Heart left ventricle (tissue), 16 donors: ENCODE data around the gene SLC25A26. TPM values are rescaled to one million over a fixed set of nuclear protein-coding genes. Genes with fewer than 3 reads are reported as not detected.

Experiments used
- ATAC-seq, 4 donors: fragments of 200-7000 bp; cut with Tn5 transposase; one replicate each; pipeline ENCODE4 v1.9.1; 2020 to 2022; ENCODE audit warnings: moderate library complexity in 4 of 4, mild to moderate bottlenecking in 3 of 4, moderate number of reproducible peaks in 1 of 4
- DNase-seq, 5 donors: peaks; one replicate each; pipeline ENCODE4 v3.0.0-alpha.2; 2020
- H3K27ac ChIP-seq, 12 donors: fragments of 200-600 bp; sonication (generic) in 4 of 12; one replicate each; pipeline versions ENCODE4 v1.5.0 to v1.8.0; 2016 to 2022; ENCODE audit warnings: mild to moderate bottlenecking in 2 of 12
- H3K27me3 ChIP-seq, 9 donors: fragments of 200-600 bp; sonication (generic) in 2 of 9; one replicate each; pipeline versions ENCODE4 v1.5.1 to v1.8.0; 2016 to 2022; ENCODE audit warnings: mild to moderate bottlenecking in 3 of 9
- H3K36me3 ChIP-seq, 9 donors: fragments of 200-600 bp; sonication (generic) in 2 of 9; one replicate each; pipeline versions ENCODE4 v1.5.0 to v1.8.0; 2018 to 2022; ENCODE audit warnings: mild to moderate bottlenecking in 2 of 9
- H3K4me1 ChIP-seq, 12 donors: fragments of 200-600 bp; sonication (generic) in 4 of 12; one replicate each; pipeline versions ENCODE4 v1.5.0 to v1.8.0; 2016 to 2022; ENCODE audit warnings: mild to moderate bottlenecking in 3 of 12
- H3K4me3 ChIP-seq, 12 donors: fragments of 200-600 bp; sonication (generic) in 4 of 12; one replicate each; pipeline versions ENCODE4 v1.5.0 to v1.8.0; 2017 to 2022; ENCODE audit warnings: mild to moderate bottlenecking in 9 of 12, moderate library complexity in 4 of 12
- H3K9me3 ChIP-seq, 12 donors: fragments of 200-600 bp; sonication (generic) in 4 of 12; one replicate each; pipeline versions ENCODE4 v1.5.0 to v1.8.0; 2016 to 2022; ENCODE audit warnings: mild to moderate bottlenecking in 1 of 12
- POLR2A ChIP-seq, 2 donors: fragments of 450-650 bp; IDR thresholded peaks; one replicate each; pipeline ENCODE4 v1.6.1; 2017; ENCODE audit warnings: antibody characterized with exemption in 2 of 2, mild to moderate bottlenecking in 2 of 2, moderate library complexity in 2 of 2
- WGBS, 4 donors: extraction: QIAGEN DNeasy Blood & Tissue Kit in 2 of 4; methylation state at CpG; one replicate each; pipeline versions ENCODE4 v1.1.5 to v1.1.7; 2013 to 2018; 5-methylcytosine and 5-hydroxymethylcytosine counted together
- intact Hi-C, 10 donors: fragments of 100-400 bp; cut with DNase I; formaldehyde crosslinking; loops; one replicate each; pipeline versions ENCODE4 v1.11.1 to v1.14.2; 2022
- polyA plus RNA-seq, 2 donors: library from polyadenylated mRNA; stranded (reverse); fragments of 200-250 nt; gene quantifications; one replicate each; pipeline ENCODE4 v1.2.3, GENCODE V29; 2013
- total RNA-seq, 9 donors: library from RNA; depleted of rRNA in 2 of 9; stranded (reverse); fragments of >200 nt in 2 of 9; fragmentation: NEBNext Ultra II Directional in 3 of 9; extraction: Animal tissue kit (Norgen Biotek cat#: 25700) in 3 of 9; gene quantifications; one replicate each; pipeline versions ENCODE4 v1.1.0 to v1.2.4, GENCODE V29; 2016 to 2023
- TF ChIP-seq, protein P1 (sequence below), 12 donors: fragments of 200-600 bp; sonication (generic) in 4 of 12; IDR thresholded peaks; one replicate each; pipeline versions ENCODE4 v1.5.0 to v1.8.0; 2018 to 2022; ENCODE audit warnings: antibody characterized with exemption in 12 of 12, mild to moderate bottlenecking in 5 of 12
- donor health status: ischemic (EF 13 %, LVEDD 7.1; RV severe dilation, severe dysfunction).
- donor health status: healthy with polysubstance abuse.
- donor health status: DM: no; HTN: yes; CAD: no.
- donor health status: DM: no; HTN: no; CAD: no.
- donor health status: ischemic (EF 25% LVEDD 6.9; RV normal size, moderate dysfunction).
- donor health status: ischemic (EF 25% LVEDD 5.7; RV mildly dilated, moderate dysfunction).
- donor health status: healthy.
- donor health status: DM: yes; HTN: yes; CAD: no.
- donor health status: ischemic (EF 35%, LVEDD 5.7; RV mildly dilated, moderate dysfunction).
- donor health status: nonischemic (EF 11% LVEDD 7.7; RV severe dilation, severe dysfunction).
- donor health status: DM: yes; HTN: yes; CAD: no.
- donor health status: PGD.
- donor health status: ischemic (EF 29% LVEDD 5.4; RV normal size, mild dysfunction).
- donor health status: nonischemic (EF 23%, LVEDD 6.1; RV moderate dilation, normal function).

The SLC25A26 gene
- total and polyA plus RNA-seq, 11 donors = 20.0 to 42.2 (median 25.4) TPM

DNA sequence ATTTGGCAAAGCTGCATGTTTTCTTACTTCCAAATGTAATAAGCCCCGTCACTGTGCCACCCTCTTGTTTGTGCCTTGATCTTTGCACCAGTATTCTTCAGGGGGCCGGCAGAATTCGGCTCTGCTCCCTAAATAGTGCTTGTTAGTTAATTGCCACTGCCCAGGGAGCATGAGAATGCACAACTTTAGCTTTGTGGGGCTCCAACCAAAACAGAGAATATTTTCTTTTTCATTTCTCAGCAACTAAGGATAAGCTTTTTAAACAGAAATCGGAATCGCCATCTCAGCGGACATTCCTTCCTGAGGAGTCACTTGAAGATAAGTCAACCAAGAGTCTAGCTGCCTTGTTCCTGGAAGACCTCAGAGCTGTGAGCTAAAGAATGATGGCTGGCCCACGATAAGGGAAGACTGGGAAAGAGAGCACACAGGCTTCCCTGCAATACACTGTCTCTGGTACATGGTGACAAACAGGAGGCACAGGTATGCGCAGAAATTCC lies 174.0 kb downstream of the SLC25A26 start:
- TF ChIP-seq POLR2A (IDR thresholded peaks at IDR 0.05) = no peak
- TF ChIP-seq, protein P1, sequence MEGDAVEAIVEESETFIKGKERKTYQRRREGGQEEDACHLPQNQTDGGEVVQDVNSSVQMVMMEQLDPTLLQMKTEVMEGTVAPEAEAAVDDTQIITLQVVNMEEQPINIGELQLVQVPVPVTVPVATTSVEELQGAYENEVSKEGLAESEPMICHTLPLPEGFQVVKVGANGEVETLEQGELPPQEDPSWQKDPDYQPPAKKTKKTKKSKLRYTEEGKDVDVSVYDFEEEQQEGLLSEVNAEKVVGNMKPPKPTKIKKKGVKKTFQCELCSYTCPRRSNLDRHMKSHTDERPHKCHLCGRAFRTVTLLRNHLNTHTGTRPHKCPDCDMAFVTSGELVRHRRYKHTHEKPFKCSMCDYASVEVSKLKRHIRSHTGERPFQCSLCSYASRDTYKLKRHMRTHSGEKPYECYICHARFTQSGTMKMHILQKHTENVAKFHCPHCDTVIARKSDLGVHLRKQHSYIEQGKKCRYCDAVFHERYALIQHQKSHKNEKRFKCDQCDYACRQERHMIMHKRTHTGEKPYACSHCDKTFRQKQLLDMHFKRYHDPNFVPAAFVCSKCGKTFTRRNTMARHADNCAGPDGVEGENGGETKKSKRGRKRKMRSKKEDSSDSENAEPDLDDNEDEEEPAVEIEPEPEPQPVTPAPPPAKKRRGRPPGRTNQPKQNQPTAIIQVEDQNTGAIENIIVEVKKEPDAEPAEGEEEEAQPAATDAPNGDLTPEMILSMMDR (IDR thresholded peaks at IDR 0.05) = no peak
- Histone ChIP-seq H3K9me3 (no peaks in the 10 kb centered on the region), H3K4me3 (no peak overlapping the region), H3K4me1 (peaks cover 5 to 47% (median 33%) of the 10 kb centered on the region in 12 donors), H3K36me3 (peaks cover 0 to 81% (median 45%) of the 10 kb centered on the region in 9 donors), H3K27me3 (no peaks in the 10 kb centered on the region), H3K27ac (peak overlapping the region in 7 of 12 donors; percentile 22 to 81 (median 66))
- ATAC-seq (peak in 2 of 4 donors; percentile 11 to 30), DNase-seq (no peak)
- 68 to 81% (median 75%) methylated on average over 8 of the region's 8 CpGs for WGBS, 4 donors
- intact Hi-C loops = no loop called here

DNA sequence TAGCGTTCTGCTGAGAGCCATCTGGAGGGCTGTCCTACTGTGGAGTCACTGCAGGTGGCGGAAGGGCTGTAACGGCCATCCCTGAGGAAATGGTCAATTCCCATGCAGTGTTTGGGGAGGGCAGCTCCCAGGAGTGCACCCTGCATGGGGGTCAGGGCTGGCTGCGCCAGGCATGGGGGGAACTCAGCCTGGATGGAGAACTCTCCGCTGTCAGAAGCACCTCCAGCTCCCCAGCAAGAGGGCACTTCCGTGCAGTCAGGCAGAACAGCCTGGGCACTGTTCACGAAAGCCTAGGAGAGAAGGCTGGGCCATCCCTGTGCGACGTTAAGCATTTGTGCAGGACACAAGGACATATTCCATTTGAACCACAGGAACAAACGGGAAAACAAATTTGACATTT lies 174.8 kb downstream of the SLC25A26 start:
- Histone ChIP-seq H3K27me3 (no peaks in the 10 kb centered on the region), H3K4me3 (no peak overlapping the region), H3K4me1 (peaks cover 5 to 52% (median 33%) of the 10 kb centered on the region in 12 donors), H3K9me3 (no peaks in the 10 kb centered on the region), H3K36me3 (peaks cover 0 to 78% (median 45%) of the 10 kb centered on the region in 9 donors), H3K27ac (peak overlapping the region in 4 of 12 donors; percentile 62 to 81 (median 68))
- ATAC-seq (no peak), DNase-seq (no peak)
- TF ChIP-seq, protein P1 (IDR thresholded peaks at IDR 0.05) = no peak
- TF ChIP-seq POLR2A (IDR thresholded peaks at IDR 0.05) = no peak
- 88 to 94% (median 92%) methylated on average over 10 of the region's 10 CpGs for WGBS, 4 donors
- intact Hi-C loops = no loop called here

DNA sequence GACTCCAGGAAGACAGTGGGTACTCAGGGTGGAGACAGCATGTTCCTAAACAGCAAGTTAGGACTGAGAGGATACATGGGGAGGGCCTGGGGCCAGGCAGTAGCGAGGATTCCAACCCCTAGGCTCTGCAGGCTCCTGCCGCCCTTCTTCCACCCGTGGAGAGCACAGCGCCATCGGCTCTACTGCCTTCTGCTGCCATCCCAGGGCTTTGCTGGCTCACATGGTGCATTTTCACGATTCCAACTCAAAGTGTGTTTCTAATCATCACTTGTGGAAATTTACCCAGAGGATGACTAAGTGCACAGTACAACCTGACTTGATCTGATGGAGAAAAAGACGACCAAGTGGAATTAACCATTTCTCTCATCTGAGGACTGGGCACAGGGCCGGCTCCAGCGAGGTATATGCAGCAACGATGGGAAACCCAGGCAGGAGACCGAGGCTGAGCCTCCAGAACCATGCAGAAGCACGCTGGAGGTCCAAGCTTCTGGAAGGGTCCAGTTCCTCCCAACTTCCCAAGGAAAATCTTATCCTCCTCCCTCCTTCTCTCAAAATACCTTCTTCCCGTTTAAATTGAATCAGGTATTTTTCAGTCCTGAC lies 175.5 kb downstream of the SLC25A26 start:
- no peak for TF ChIP-seq POLR2A (IDR thresholded peaks at IDR 0.05)
- TF ChIP-seq, protein P1 (IDR thresholded peaks at IDR 0.05) = no peak
- peaks cover 5 to 56% (median 38%) of the 10 kb centered on the region in 12 donors for H3K4me1 ChIP-seq
- peak overlapping the region in 2 of 12 donors; percentile 70 to 81 for H3K27ac ChIP-seq
- DNase-seq (peak in 1 of 5 donors; percentile 9), ATAC-seq (no peak)
- H3K4me3 ChIP-seq = no peak overlapping the region
- intact Hi-C loops = no loop called here
- 93 to 96% (median 95%) methylated on average over 13 of the region's 13 CpGs for WGBS, 4 donors
- H3K9me3 ChIP-seq = no peaks in the 10 kb centered on the region
- H3K36me3 ChIP-seq = peaks cover 0 to 75% (median 45%) of the 10 kb centered on the region in 9 donors
- no peaks in the 10 kb centered on the region for H3K27me3 ChIP-seq

DNA sequence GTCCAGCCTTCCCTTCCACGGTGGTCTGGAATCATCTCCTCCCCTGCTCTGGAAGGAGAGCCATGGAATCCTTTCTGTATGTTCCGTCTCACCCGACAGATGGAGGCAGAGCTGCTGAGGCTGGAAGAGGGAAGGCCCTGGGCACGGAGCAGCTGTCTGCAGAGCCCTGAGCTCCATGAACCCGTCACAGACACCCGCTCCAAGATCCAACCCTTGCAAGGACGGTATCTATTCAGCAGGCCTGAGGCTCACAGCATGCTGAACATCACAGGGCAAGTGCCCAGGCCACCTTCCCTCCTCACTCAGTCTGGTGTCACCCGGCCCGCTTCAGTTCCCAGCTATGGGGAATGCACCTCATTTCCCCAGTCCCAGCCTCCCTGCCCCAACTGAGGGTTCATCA lies 176.1 kb downstream of the SLC25A26 start:
- no peak overlapping the region for H3K4me3 ChIP-seq
- DNase-seq (peak in 1 of 5 donors; percentile 18), ATAC-seq (no peak)
- no peak for TF ChIP-seq POLR2A (IDR thresholded peaks at IDR 0.05)
- TF ChIP-seq, protein P1 (IDR thresholded peaks at IDR 0.05) = no peak
- peaks cover 5 to 57% (median 41%) of the 10 kb centered on the region in 12 donors for H3K4me1 ChIP-seq
- intact Hi-C loops = no loop called here
- H3K36me3 ChIP-seq = peaks cover 0 to 71% (median 40%) of the 10 kb centered on the region in 9 donors
- 95 to 96% (median 96%) methylated on average over 9 of the region's 9 CpGs for WGBS, 4 donors
- no peaks in the 10 kb centered on the region for H3K9me3 ChIP-seq
- peak overlapping the region in 1 of 12 donors; percentile 81 for H3K27ac ChIP-seq
- no peaks in the 10 kb centered on the region for H3K27me3 ChIP-seq
